Activated B cell treated with CpG ODN at 0.5 μM for 24 hours (primary cell): ENCODE results near the gene OLFM3. TPM values are rescaled to one million over a fixed set of nuclear protein-coding genes. Genes with fewer than 3 reads are reported as not detected.

Experiments used
- ATAC-seq: fragments of 200-7000 bp; cut with Tn5 transposase; one replicate; pipeline ENCODE4 v1.10.0; 2021; ENCODE audit warnings: low read depth, mild to moderate bottlenecking, moderate library complexity
- CTCF ChIA-PET: fragments of 350-600 bp; sonication (Branson Sonifier 250); formaldehyde crosslinking; loops from one replicate; lab custom pipeline; 2021; ENCODE audit warnings: antibody characterized with exemption; lab: Charles Lee
- POLR2A ChIA-PET: fragments of 350-600 bp; sonication (Branson Sonifier 250); formaldehyde crosslinking; loops from one replicate; lab custom pipeline; 2021; ENCODE audit warnings: antibody characterized with exemption; lab: Charles Lee
- DNase-seq: peaks from one replicate; pipeline ENCODE4 v3.0.0; 2022
- H3K27ac Mint-ChIP-seq: one replicate; pipeline ENCODE4 v1.8.0; 2020; ENCODE audit warnings: mixed read lengths
- H3K27me3 Mint-ChIP-seq: one replicate; pipeline ENCODE4 v1.8.0; 2021; ENCODE audit warnings: mixed read lengths
- H3K36me3 Mint-ChIP-seq: one replicate; pipeline ENCODE4 v1.8.0; 2021; ENCODE audit warnings: low read depth, mixed read lengths
- H3K4me1 Mint-ChIP-seq: one replicate; pipeline ENCODE4 v1.8.0; 2021; ENCODE audit warnings: mixed read lengths
- H3K4me3 Mint-ChIP-seq: one replicate; pipeline ENCODE4 v1.8.0; 2020; ENCODE audit warnings: mild to moderate bottlenecking, mixed read lengths
- H3K9me3 Mint-ChIP-seq: one replicate; pipeline ENCODE4 v1.8.0; 2020; ENCODE audit warnings: mixed read lengths
- CTCF ChIP-seq: fragments of 200-600 bp; IDR thresholded peaks from one replicate; pipeline ENCODE4 v1.8.0; 2022; ENCODE audit warnings: antibody characterized with exemption, mild to moderate bottlenecking
- intact Hi-C: fragments of 100-400 bp; cut with micrococcal nuclease; formaldehyde crosslinking; loops from one replicate; pipeline ENCODE4 v1.15.1; 2024
- total RNA-seq: library from RNA; stranded (reverse); gene quantifications from 2 replicates; pipeline ENCODE4 v1.2.3, GENCODE V29; 2022

The OLFM3 gene
- total RNA-seq: not detected in 2 replicates

GRCh38 chr1:101996825-101997465 is at the start of gene OLFM3:
Gene OLFM3, minus strand, starts transcription at chr1:101996926.
- ATAC-seq (no peak), DNase-seq (no peak)
- intact Hi-C loops: no loop called here
- Mint-ChIP-seq H3K27ac (no peak within 1 kb of the TSS), H3K4me1 (no peaks in the 10 kb centered on the region), H3K36me3 (no peaks in the 10 kb centered on the region), H3K27me3 (peaks cover 11% of the 10 kb centered on the region), H3K4me3 (no peak within 1 kb of the TSS), H3K9me3 (no peaks in the 10 kb centered on the region)
- no peak for TF ChIP-seq CTCF
- CTCF ChIA-PET: no interaction called here
- POLR2A ChIA-PET: no interaction called here

GRCh38 chr1:102045752-102046151 is 49.0 kb upstream of the OLFM3 start:
- DNase-seq (no peak), ATAC-seq (no peak)
- Mint-ChIP-seq H3K4me3 (no peak overlapping the region), H3K27ac (no peak overlapping the region), H3K36me3 (no peaks in the 10 kb centered on the region), H3K27me3 (no peaks in the 10 kb centered on the region), H3K4me1 (no peaks in the 10 kb centered on the region), H3K9me3 (no peaks in the 10 kb centered on the region)
- POLR2A ChIA-PET: no interaction called here
- no peak for TF ChIP-seq CTCF
- intact Hi-C loops: no loop called here
- CTCF ChIA-PET: no interaction called here

- Mint-ChIP-seq H3K27me3 (no peaks in the 10 kb centered on the region), H3K9me3 (peaks cover 7% of the 10 kb centered on the region), H3K4me1 (no peaks in the 10 kb centered on the region), H3K4me3 (no peak overlapping the region), H3K27ac (no peak overlapping the region), H3K36me3 (no peaks in the 10 kb centered on the region)
- TF ChIP-seq CTCF: no peak
- intact Hi-C loops: no loop called here
- no peak for ATAC-seq
- ChIA-PET POLR2A (no interaction called here), CTCF (no interaction called here)
- DNase-seq: no peak
Measured at GRCh38 chr1:102032534-102032933, 35.8 kb upstream of the OLFM3 start.

- CTCF ChIA-PET: no interaction called here
- no peak overlapping the region for H3K27ac Mint-ChIP-seq
- POLR2A ChIA-PET: no interaction called here
- ATAC-seq: no peak
- no peak overlapping the region for H3K4me3 Mint-ChIP-seq
- intact Hi-C loops: no loop called here
- TF ChIP-seq CTCF: no peak
- no peaks in the 10 kb centered on the region for H3K36me3 Mint-ChIP-seq
- no peaks in the 10 kb centered on the region for H3K27me3 Mint-ChIP-seq
- no peak for DNase-seq
- no peaks in the 10 kb centered on the region for H3K4me1 Mint-ChIP-seq
- peaks cover 7% of the 10 kb centered on the region for H3K9me3 Mint-ChIP-seq
Measured at GRCh38 chr1:102019530-102019929, 22.8 kb upstream of the OLFM3 start.

GRCh38 chr1:102015728-102016127 is 19.0 kb upstream of the OLFM3 start:
- CTCF ChIA-PET: no interaction called here
- Mint-ChIP-seq H3K4me1 (no peaks in the 10 kb centered on the region), H3K4me3 (no peak overlapping the region), H3K27me3 (no peaks in the 10 kb centered on the region), H3K27ac (no peak overlapping the region), H3K36me3 (no peaks in the 10 kb centered on the region), H3K9me3 (peaks cover 2% of the 10 kb centered on the region)
- POLR2A ChIA-PET: no interaction called here
- DNase-seq: no peak
- TF ChIP-seq CTCF: no peak
- intact Hi-C loops: no loop called here
- ATAC-seq: no peak
